AG09309 (cell line): ENCODE data around the gene CAMK2B.

Experiments used
- DNase-seq: peaks from one replicate; pipeline ENCODE4 v3.0.0-alpha.2; 2010; ENCODE audit warnings: low read depth
- H3K4me3 ChIP-seq: 2 replicates; pipeline ENCODE4 v1.5.1; 2011; ENCODE audit warnings: mild to moderate bottlenecking, low read depth, low read length, moderate library complexity; ENCODE audit not compliant: control insufficient read depth
- TF ChIP-seq, protein P1 (sequence below): IDR thresholded peaks from 2 replicates; pipeline ENCODE4 v1.5.1; 2011; ENCODE audit warnings: mild to moderate bottlenecking, low read depth, low read length, inconsistent platforms; ENCODE audit not compliant: insufficient read depth, control insufficient read depth; ENCODE audit errors: missing control alignments

The CAMK2B gene

DNA sequence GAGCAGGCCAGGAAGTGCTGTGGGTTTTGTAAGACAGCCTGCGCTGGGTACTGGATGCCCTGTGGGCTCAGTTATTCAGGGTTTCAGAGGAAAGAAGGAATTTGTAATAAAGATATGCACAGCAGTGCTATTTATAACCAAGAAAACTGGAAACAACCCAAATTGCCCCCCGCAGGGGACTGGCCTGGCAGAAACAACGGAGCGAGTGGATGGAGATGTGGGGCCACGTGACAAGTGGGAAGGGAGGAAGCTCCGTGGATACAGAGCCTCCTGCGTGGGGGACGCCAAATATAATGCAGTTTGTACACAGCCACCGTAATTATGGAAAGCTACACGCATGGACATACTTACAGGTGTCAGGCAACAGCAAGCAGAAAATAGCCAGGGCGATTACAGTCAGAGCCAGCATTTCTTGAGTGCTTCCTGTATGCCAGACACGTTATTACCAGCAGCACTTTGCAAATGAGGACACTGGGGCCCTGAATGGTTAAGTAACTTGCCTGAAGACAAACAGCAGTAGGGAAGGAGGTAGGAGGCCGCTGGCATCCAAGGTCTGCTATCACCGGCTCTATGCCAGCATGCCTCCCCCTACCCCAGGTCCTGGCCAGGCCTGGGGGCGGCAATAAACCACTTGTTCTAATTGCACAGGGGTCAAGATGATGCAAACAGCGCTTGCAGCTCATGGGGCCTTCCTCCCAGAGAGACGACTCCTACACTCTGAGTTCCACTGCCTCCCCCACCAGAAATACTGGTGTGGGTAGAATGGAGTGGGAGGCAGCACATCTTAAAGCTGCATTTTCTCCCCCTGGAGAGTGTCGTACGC is 8.7 kb upstream of the CAMK2B start:
- TF ChIP-seq, protein P1, sequence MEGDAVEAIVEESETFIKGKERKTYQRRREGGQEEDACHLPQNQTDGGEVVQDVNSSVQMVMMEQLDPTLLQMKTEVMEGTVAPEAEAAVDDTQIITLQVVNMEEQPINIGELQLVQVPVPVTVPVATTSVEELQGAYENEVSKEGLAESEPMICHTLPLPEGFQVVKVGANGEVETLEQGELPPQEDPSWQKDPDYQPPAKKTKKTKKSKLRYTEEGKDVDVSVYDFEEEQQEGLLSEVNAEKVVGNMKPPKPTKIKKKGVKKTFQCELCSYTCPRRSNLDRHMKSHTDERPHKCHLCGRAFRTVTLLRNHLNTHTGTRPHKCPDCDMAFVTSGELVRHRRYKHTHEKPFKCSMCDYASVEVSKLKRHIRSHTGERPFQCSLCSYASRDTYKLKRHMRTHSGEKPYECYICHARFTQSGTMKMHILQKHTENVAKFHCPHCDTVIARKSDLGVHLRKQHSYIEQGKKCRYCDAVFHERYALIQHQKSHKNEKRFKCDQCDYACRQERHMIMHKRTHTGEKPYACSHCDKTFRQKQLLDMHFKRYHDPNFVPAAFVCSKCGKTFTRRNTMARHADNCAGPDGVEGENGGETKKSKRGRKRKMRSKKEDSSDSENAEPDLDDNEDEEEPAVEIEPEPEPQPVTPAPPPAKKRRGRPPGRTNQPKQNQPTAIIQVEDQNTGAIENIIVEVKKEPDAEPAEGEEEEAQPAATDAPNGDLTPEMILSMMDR: no peak
- no peak overlapping the region for H3K4me3 ChIP-seq
- DNase-seq: no peak

DNA sequence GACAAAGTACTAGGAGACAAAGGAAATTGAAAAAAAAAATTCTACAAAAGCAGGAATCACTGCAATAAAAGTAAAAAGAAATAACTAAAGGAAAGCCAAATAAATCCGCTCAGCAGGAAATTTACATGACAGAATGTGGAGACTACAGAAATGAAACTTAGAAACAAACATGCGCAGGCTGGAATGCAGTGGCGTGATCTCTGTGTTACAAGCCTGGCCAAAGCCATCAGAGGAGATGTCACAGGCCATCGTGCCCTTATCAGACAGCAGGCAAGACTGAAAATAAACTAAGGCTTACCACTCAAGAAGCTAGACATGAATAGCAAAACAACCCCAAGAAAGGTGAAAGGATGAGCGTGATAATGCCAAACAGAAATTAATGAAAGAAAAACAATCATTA is 6.3 kb upstream of the CAMK2B start:
- no peak for DNase-seq
- no peak overlapping the region for H3K4me3 ChIP-seq
- TF ChIP-seq, protein P1: no peak

DNA sequence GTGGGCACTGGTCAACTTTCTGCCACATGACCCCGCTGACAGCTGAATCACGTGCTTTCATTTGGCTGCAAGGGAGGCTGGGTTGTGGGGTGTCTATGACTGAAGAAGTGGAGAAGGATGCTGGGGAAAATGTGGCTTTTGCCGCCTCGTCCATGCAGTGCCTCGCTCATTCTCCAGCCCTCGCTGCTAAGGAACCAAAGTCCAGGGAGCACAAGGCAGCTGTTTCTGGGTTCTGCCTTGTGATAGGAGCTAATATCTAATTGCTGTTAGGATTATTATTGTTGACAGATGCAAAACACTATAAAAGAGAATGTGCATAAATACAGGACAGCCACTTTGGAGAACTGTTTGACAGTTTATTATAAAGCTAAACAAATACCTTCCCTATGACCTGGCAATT is 4.9 kb upstream of the CAMK2B start:
- no peak overlapping the region for H3K4me3 ChIP-seq
- TF ChIP-seq, protein P1: no peak
- DNase-seq: no peak

DNA sequence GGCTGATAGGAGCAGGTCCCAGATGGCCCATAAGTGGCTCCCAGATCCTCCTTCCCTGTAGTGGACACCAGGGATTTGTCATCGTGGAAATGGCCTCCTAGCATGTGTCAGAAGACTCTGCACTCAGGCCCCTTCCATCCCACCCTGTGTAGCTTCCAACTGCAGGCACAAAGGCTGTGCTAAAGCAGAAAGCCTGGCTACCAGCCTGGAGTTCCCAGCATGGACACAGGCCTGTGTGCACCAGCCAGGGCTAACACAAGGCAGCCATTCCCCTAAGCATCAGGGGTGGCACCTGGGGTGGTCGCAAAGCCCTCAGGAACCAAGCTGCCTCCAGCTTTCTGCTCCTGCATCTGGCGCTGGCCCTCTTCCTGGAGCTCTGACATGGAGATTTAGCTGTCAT is 4.5 kb upstream of the CAMK2B start:
- H3K4me3 ChIP-seq: no peak overlapping the region
- TF ChIP-seq, protein P1: no peak
- DNase-seq: no peak

DNA sequence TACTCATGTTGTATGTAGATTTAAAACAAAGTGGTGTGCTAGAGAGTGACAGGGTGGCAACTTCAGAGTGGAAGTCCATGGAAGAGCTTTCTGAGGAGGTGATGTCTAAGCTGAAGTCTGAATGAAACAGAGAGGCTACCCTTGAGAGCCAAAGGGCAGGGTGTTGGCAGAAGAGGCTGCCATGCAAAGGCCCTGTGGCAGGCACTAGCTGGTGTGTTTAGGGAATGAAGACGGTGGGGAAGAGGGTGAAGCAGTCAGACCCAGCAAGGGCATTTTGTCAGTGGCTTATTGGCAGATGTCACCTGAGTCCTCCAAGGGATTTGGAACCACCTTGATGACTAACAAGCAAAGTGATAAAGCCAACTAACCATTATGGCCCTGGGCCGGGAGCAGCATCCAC is 3.7 kb upstream of the CAMK2B start:
- TF ChIP-seq, protein P1: no peak
- no peak for DNase-seq
- H3K4me3 ChIP-seq: no peak overlapping the region

DNA sequence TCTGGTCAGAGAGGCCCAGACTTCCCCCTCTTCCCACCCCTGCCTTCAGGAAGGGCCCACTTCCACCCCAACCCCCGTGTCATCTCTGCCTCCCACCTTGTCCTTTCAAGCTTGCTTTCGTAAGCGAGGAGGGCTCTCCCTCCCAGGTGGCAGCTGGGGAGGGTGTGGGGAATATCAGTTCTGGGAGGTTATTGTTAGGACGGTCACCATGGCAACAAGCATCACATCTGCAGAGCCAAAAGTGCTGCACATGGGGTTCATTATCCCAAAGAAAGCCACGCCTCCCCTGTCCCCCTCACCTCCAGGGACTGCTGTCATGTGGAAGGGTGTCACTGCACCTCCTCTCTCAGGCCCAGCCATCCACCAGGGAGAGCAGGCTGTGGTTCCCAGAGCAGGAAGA is 2.6 kb upstream of the CAMK2B start:
- DNase-seq: no peak
- TF ChIP-seq, protein P1: no peak
- no peak overlapping the region for H3K4me3 ChIP-seq
